Ascending aorta (tissue), 2 donors: ENCODE results near the gene IL4R. TPM values are rescaled to one million over a fixed set of nuclear protein-coding genes. Genes with fewer than 3 reads are reported as not detected.
A peak's percentile ranks its signal among the peaks of the same experiment; 100 is the strongest.

Experiments used
- DNase-seq, 2 donors: peaks; one replicate each; pipeline ENCODE4 v3.0.0-alpha.2; 2019; ENCODE audit warnings: low spot score in 2 of 2
- H3K27ac ChIP-seq, 2 donors: fragments of 200-600 bp; sonication (generic); one replicate each; pipeline ENCODE4 v1.5.1; 2016 to 2017; ENCODE audit warnings: mild to moderate bottlenecking in 1 of 2
- H3K27me3 ChIP-seq: fragments of 200-600 bp; sonication (generic); one replicate; pipeline ENCODE4 v1.5.1; 2017
- H3K36me3 ChIP-seq, 2 donors: fragments of 200-600 bp; sonication (generic); one replicate each; pipeline ENCODE4 v1.5.1; 2016
- H3K4me1 ChIP-seq, 2 donors: fragments of 200-600 bp; sonication (generic); one replicate each; pipeline ENCODE4 v1.5.1; 2016 to 2017; ENCODE audit warnings: mild to moderate bottlenecking in 1 of 2
- H3K4me3 ChIP-seq, 2 donors: fragments of 200-600 bp; sonication (generic); one replicate each; pipeline ENCODE4 v1.5.1; 2016 to 2017; ENCODE audit warnings: mild to moderate bottlenecking in 1 of 2
- H3K9me3 ChIP-seq, 2 donors: fragments of 200-600 bp; sonication (generic); one replicate each; pipeline ENCODE4 v1.5.1; 2016
- CTCF ChIP-seq, 3 experiments: fragments of 200-600 bp in 2 of 3; fragments of 450-650 bp in 1 of 3; sonication (generic) in 2 of 3; IDR thresholded peaks; one replicate each; pipeline ENCODE4 v1.5.1; 2016 to 2019; ENCODE audit warnings: antibody characterized with exemption in 3 of 3, mild to moderate bottlenecking in 1 of 3, moderate library complexity in 1 of 3
- intact Hi-C: fragments of 100-400 bp; cut with DNase I; formaldehyde crosslinking; loops from one replicate; pipeline ENCODE4 v1.15.1; 2023
- total RNA-seq: library from RNA; depleted of rRNA; stranded (reverse); fragments of >200 nt; gene quantifications from one replicate; pipeline ENCODE4 v1.1.0, GENCODE V29; 2016

IL4R gene
- total RNA-seq = 88.7 TPM

- Histone ChIP-seq H3K27me3 (no peaks in the 10 kb centered on the region), H3K4me3 (peak within 1 kb of the TSS; percentile 85 to 90), H3K27ac (peak within 1 kb of the TSS; percentile 93 to 98), H3K4me1 (peaks cover 3 to 18% of the 10 kb centered on the region in 2 donors), H3K36me3 (no peaks in the 10 kb centered on the region), H3K9me3 (no peaks in the 10 kb centered on the region)
- intact Hi-C loops = loop anchor here (5.0 to 10.0 kb wide), 2 partner anchors 51 to 76 kb away; no protein-coding TSS in a partner anchor
- TF ChIP-seq CTCF (IDR thresholded peaks at IDR 0.05) = no peak
- DNase-seq = peak; percentile 31 to 89
Measured at GRCh38 chr16:27313422-27314160, at the start of gene IL4R. IL4R (plus strand) TSS chr16:27313974; CDS start chr16:27340204, 26,230 bp downstream.

- no peak overlapping the region for H3K4me3 ChIP-seq
- no peak for TF ChIP-seq CTCF (IDR thresholded peaks at IDR 0.05)
- DNase-seq = no peak
Measured at GRCh38 chr16:27264151-27264550, 49.6 kb upstream of the IL4R start.

GRCh38 chr16:27265982-27266381 lies 47.8 kb upstream of the IL4R start:
- Histone ChIP-seq H3K27me3 (no peaks in the 10 kb centered on the region), H3K4me1 (peaks cover 0 to 7% of the 10 kb centered on the region in 2 donors), H3K36me3 (no peaks in the 10 kb centered on the region), H3K4me3 (no peak overlapping the region), H3K27ac (no peak overlapping the region), H3K9me3 (no peaks in the 10 kb centered on the region)
- TF ChIP-seq CTCF (IDR thresholded peaks at IDR 0.05) = no peak
- intact Hi-C loops = no loop called here
- DNase-seq = no peak

More at GRCh38 chr16:27264151-27264550, 49.6 kb upstream of the IL4R start:
- H3K27me3 ChIP-seq = no peaks in the 10 kb centered on the region
- no peaks in the 10 kb centered on the region for H3K36me3 ChIP-seq
- intact Hi-C loops = no loop called here
- no peaks in the 10 kb centered on the region for H3K9me3 ChIP-seq
- no peak overlapping the region for H3K27ac ChIP-seq
- peaks cover 0 to 4% of the 10 kb centered on the region in 2 donors for H3K4me1 ChIP-seq

- intact Hi-C loops = no loop called here
- TF ChIP-seq CTCF (IDR thresholded peaks at IDR 0.05) = no peak
Measured at GRCh38 chr16:27267037-27267677, 46.6 kb upstream of the IL4R start.

GRCh38 chr16:27268376-27269299 lies 45.1 kb upstream of the IL4R start, which contains the start of gene NSMCE1:
NSMCE1 (minus strand) TSS chr16:27268772; CDS start chr16:27257570, 11,202 bp downstream.
- DNase-seq = peak; percentile 77 to 98
- peak within 1 kb of the TSS; percentile 83 for H3K27ac ChIP-seq
- H3K4me3 ChIP-seq = peak within 1 kb of the TSS; percentile 88 to 97
- H3K27me3 ChIP-seq = no peaks in the 10 kb centered on the region
- H3K4me1 ChIP-seq = peaks cover 0 to 7% of the 10 kb centered on the region in 2 donors
- H3K36me3 ChIP-seq = no peaks in the 10 kb centered on the region
- TF ChIP-seq CTCF (IDR thresholded peaks at IDR 0.05) = peak; percentile 3 to 27 (median 6)
- no peaks in the 10 kb centered on the region for H3K9me3 ChIP-seq
- intact Hi-C loops = no loop called here

More at GRCh38 chr16:27267037-27267677, 46.6 kb upstream of the IL4R start:
- Histone ChIP-seq H3K27me3 (no peaks in the 10 kb centered on the region), H3K4me3 (no peak overlapping the region), H3K36me3 (no peaks in the 10 kb centered on the region), H3K9me3 (no peaks in the 10 kb centered on the region), H3K4me1 (peaks cover 0 to 7% of the 10 kb centered on the region in 2 donors), H3K27ac (no peak overlapping the region)
- DNase-seq = no peak
